Stimulated activated naive CD8-positive, alpha-beta T cell treated with anti-CD3 and anti-CD28 coated beads, Interleukin-15, Interleukin-2, amounts not matched to agents 100 ng/mL and 50 ng/mL, for 24 hours (primary cell): ENCODE results near the gene ANAPC7.
"Not testable (repeated sequence)": the region's sequence is repeated elsewhere in the genome, so short reads cannot be mapped to it uniquely, and the experiment has no call there.

ENCODE experiments used
- H3K27ac Mint-ChIP-seq: one replicate; pipeline ENCODE4 v1.8.0; 2021; ENCODE audit warnings: mild to moderate bottlenecking, mixed read lengths
- H3K27me3 Mint-ChIP-seq: one replicate; pipeline ENCODE4 v1.8.0; 2021; ENCODE audit warnings: mixed read lengths
- H3K36me3 Mint-ChIP-seq: one replicate; pipeline ENCODE4 v1.8.0; 2021; ENCODE audit warnings: low read depth, mixed read lengths
- H3K4me1 Mint-ChIP-seq: one replicate; pipeline ENCODE4 v1.8.0; 2021; ENCODE audit warnings: low read depth, mixed read lengths
- H3K4me3 Mint-ChIP-seq: one replicate; pipeline ENCODE4 v1.8.0; 2021; ENCODE audit warnings: mild to moderate bottlenecking, mixed read lengths
- H3K9me3 Mint-ChIP-seq: one replicate; pipeline ENCODE4 v1.8.0; 2021; ENCODE audit warnings: mixed read lengths

The ANAPC7 gene

DNA sequence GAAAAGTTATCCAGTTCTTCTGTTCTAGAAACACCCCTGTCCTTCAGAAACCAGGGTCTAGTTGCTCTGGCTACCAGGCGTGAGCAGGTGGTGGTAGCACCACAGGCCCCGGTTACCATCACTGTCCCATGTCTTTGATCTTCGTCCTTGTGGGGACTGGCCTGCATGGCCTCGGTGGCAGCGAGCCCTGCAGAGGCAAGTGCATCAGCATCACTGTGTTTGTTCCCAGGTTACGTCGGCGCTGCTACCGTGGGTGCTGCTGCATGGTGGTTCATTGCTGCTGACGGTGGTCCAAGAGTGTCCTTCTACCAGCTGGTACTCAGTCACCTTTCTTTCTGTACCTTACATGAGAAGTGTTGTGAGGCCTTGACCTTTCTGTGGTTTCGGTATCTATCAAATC, 58.9 kb downstream of the ANAPC7 start:
- Mint-ChIP-seq H3K4me1 (peaks cover 25% of the 10 kb centered on the region), H3K27me3 (no peaks in the 10 kb centered on the region), H3K9me3 (no peaks in the 10 kb centered on the region), H3K4me3 (no peak overlapping the region), H3K36me3 (peaks cover 89% of the 10 kb centered on the region), H3K27ac (peak overlapping the region; percentile 61)

GRCh38 chr12:110343736-110344555, 59.6 kb downstream of the ANAPC7 start:
- Mint-ChIP-seq H3K9me3 (no peaks in the 10 kb centered on the region), H3K4me1 (peaks cover 18% of the 10 kb centered on the region), H3K27me3 (no peaks in the 10 kb centered on the region), H3K27ac (no peak overlapping the region), H3K4me3 (no peak overlapping the region), H3K36me3 (peaks cover 90% of the 10 kb centered on the region)

DNA sequence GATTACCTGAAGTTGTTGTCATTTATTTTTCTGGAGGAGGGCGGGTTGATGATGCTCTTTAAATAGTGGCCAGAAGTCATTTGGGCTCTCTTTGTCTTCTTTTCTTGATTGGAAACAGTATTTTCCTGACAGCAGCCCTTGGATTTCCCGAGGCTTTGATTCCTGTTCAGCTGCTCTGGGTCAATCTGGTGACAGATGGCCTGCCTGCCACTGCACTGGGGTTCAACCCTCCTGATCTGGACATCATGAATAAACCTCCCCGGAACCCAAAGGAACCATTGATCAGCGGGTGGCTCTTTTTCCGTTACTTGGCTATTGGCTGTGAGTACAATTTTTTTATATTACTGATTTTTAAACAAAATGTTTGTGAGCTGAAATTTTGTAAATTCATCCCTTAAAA, 60.4 kb downstream of the ANAPC7 start:
- H3K4me3 Mint-ChIP-seq = no peak overlapping the region
- no peak overlapping the region for H3K27ac Mint-ChIP-seq
- peaks cover 93% of the 10 kb centered on the region for H3K36me3 Mint-ChIP-seq
- H3K9me3 Mint-ChIP-seq = no peaks in the 10 kb centered on the region
- peaks cover 10% of the 10 kb centered on the region for H3K4me1 Mint-ChIP-seq
- no peaks in the 10 kb centered on the region for H3K27me3 Mint-ChIP-seq

DNA sequence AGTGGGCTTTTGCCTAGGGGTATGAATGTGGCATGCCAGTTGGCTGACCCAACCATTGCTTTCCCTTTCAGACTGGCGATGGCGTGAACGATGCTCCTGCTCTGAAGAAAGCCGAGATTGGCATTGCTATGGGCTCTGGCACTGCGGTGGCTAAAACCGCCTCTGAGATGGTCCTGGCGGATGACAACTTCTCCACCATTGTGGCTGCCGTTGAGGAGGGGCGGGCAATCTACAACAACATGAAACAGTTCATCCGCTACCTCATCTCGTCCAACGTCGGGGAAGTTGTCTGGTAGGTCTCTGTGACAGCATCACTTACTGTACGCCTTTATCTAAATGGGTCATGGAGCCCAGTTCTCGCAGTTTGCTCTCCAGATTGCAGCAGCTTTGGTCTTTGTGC, 61.4 kb downstream of the ANAPC7 start:
- no peak overlapping the region for H3K4me3 Mint-ChIP-seq
- no peaks in the 10 kb centered on the region for H3K9me3 Mint-ChIP-seq
- H3K36me3 Mint-ChIP-seq = peaks cover 94% of the 10 kb centered on the region
- H3K4me1 Mint-ChIP-seq = peaks cover under 1% of the 10 kb centered on the region
- no peak overlapping the region for H3K27ac Mint-ChIP-seq
- H3K27me3 Mint-ChIP-seq = no peaks in the 10 kb centered on the region

DNA sequence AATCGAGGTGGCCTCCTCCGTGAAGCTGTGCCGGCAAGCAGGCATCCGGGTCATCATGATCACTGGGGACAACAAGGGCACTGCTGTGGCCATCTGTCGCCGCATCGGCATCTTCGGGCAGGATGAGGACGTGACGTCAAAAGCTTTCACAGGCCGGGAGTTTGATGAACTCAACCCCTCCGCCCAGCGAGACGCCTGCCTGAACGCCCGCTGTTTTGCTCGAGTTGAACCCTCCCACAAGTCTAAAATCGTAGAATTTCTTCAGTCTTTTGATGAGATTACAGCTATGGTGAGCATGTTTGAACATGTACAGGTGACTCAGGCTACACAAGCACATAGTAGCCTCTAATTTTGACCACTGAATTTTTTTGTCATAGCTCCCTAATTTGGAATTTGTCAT, 62.8 kb downstream of the ANAPC7 start:
- H3K4me3 Mint-ChIP-seq = no peak overlapping the region
- H3K9me3 Mint-ChIP-seq = no peaks in the 10 kb centered on the region
- H3K27ac Mint-ChIP-seq = peak overlapping the region; percentile 21
- H3K4me1 Mint-ChIP-seq = no peaks in the 10 kb centered on the region
- peaks cover 92% of the 10 kb centered on the region for H3K36me3 Mint-ChIP-seq
- no peaks in the 10 kb centered on the region for H3K27me3 Mint-ChIP-seq

DNA sequence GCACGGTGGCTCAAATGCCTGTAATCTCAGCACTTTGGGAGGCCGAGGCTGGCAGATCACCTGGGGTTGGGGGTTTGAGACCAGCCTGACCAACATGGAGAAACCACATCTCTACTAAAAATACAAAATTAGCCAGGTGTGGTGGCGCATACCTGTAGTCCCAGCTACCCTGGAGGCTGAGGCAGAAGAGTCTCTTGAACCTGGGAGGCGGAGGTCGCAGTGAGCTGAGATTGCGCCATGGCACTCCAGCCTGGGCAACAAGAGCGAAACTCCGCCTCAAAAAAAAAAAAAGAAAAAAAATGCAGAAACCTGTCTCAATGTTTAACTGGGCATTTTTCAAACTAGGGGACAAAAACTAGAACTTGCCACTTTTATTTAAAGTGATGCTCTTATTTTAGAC, 63.2 kb downstream of the ANAPC7 start:
- not testable (repeated sequence) for H3K4me3 Mint-ChIP-seq, H3K4me1 Mint-ChIP-seq, H3K9me3 Mint-ChIP-seq, H3K27me3 Mint-ChIP-seq, H3K27ac Mint-ChIP-seq
- H3K36me3 Mint-ChIP-seq = peaks cover 93% of the 10 kb centered on the region

GRCh38 chr12:110339184-110339952, 64.1 kb downstream of the ANAPC7 start:
- Mint-ChIP-seq H3K36me3 (peaks cover 89% of the 10 kb centered on the region), H3K9me3 (no peaks in the 10 kb centered on the region), H3K27ac (no peak overlapping the region), H3K4me3 (no peak overlapping the region), H3K4me1 (no peaks in the 10 kb centered on the region), H3K27me3 (no peaks in the 10 kb centered on the region)

GRCh38 chr12:110338754-110339153, 64.8 kb downstream of the ANAPC7 start:
- no peak overlapping the region for H3K4me3 Mint-ChIP-seq

GRCh38 chr12:110337912-110338710, 65.4 kb downstream of the ANAPC7 start:
- Mint-ChIP-seq H3K36me3 (peaks cover 90% of the 10 kb centered on the region), H3K9me3 (no peaks in the 10 kb centered on the region), H3K27me3 (no peaks in the 10 kb centered on the region), H3K27ac (peak overlapping the region; percentile 43), H3K4me3 (no peak overlapping the region), H3K4me1 (no peaks in the 10 kb centered on the region)

More at GRCh38 chr12:110338754-110339153, 64.8 kb downstream of the ANAPC7 start:
- Mint-ChIP-seq H3K27me3 (no peaks in the 10 kb centered on the region), H3K4me1 (no peaks in the 10 kb centered on the region), H3K9me3 (no peaks in the 10 kb centered on the region), H3K27ac (no peak overlapping the region), H3K36me3 (peaks cover 90% of the 10 kb centered on the region)

GRCh38 chr12:110335481-110336045, 67.9 kb downstream of the ANAPC7 start:
- Mint-ChIP-seq H3K4me3 (no peak overlapping the region), H3K27me3 (no peaks in the 10 kb centered on the region), H3K27ac (no peak overlapping the region), H3K9me3 (no peaks in the 10 kb centered on the region), H3K36me3 (peaks cover 88% of the 10 kb centered on the region), H3K4me1 (no peaks in the 10 kb centered on the region)

DNA sequence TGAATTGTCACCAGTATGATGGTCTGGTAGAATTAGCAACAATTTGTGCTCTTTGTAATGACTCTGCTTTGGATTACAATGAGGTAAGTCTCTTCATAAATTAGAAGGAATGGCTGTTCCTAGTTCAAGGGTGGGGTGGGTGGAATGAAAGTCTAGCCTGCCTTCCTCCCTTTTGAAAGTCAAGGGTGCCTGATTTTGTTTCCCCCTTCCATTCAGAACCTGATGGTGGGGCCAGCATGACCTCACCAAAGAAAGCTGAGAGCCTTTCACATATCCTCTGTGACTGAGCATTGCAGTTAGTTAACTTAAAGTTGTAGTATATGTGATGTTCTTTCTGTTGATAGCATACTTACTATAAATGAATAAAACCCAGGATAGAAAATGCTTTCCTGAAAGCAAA, 70.3 kb downstream of the ANAPC7 start:
- no peak overlapping the region for H3K27ac Mint-ChIP-seq

GRCh38 chr12:110330544-110330943, 73.0 kb downstream of the ANAPC7 start:
- Mint-ChIP-seq H3K9me3 (no peaks in the 10 kb centered on the region), H3K4me1 (peaks cover 3% of the 10 kb centered on the region)

More for the DNA sequence above, 70.3 kb downstream of the ANAPC7 start:
- H3K9me3 Mint-ChIP-seq = no peaks in the 10 kb centered on the region
- H3K4me1 Mint-ChIP-seq = peaks cover 3% of the 10 kb centered on the region
- H3K4me3 Mint-ChIP-seq = no peak overlapping the region
- H3K36me3 Mint-ChIP-seq = peaks cover 85% of the 10 kb centered on the region
- no peaks in the 10 kb centered on the region for H3K27me3 Mint-ChIP-seq

GRCh38 chr12:110330124-110330523, 73.4 kb downstream of the ANAPC7 start:
- H3K27ac Mint-ChIP-seq = peak overlapping the region; percentile 23
- H3K36me3 Mint-ChIP-seq = peaks cover 84% of the 10 kb centered on the region
- no peaks in the 10 kb centered on the region for H3K9me3 Mint-ChIP-seq
- H3K27me3 Mint-ChIP-seq = no peaks in the 10 kb centered on the region
- H3K4me1 Mint-ChIP-seq = peaks cover 3% of the 10 kb centered on the region
- H3K4me3 Mint-ChIP-seq = no peak overlapping the region

More at GRCh38 chr12:110330544-110330943, 73.0 kb downstream of the ANAPC7 start:
- Mint-ChIP-seq H3K27ac (no peak overlapping the region), H3K4me3 (no peak overlapping the region), H3K36me3 (peaks cover 86% of the 10 kb centered on the region), H3K27me3 (no peaks in the 10 kb centered on the region)

DNA sequence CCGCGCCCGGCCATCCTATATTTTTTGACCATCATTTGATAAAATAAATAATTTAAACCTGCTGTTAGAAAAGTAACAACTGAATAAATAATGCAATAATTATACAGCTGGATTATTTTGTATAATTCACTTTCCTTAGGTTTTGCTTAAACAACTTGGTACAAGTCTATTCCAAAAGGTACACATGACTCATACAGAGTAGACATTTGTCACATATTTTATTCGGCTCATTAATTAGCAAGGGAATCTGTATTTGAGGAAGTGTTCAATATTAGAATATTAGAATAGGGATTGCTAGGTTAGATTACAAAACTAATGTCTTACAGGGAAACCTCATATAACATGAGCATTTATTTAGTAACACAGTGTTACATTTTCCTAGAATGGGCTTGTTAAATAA, 73.8 kb downstream of the ANAPC7 start:
- H3K36me3 Mint-ChIP-seq = peaks cover 84% of the 10 kb centered on the region
- H3K4me3 Mint-ChIP-seq = no peak overlapping the region
- no peak overlapping the region for H3K27ac Mint-ChIP-seq
- H3K27me3 Mint-ChIP-seq = no peaks in the 10 kb centered on the region
- peaks cover 3% of the 10 kb centered on the region for H3K4me1 Mint-ChIP-seq
- H3K9me3 Mint-ChIP-seq = no peaks in the 10 kb centered on the region
